Adrenal gland (tissue), 5 donors: ENCODE results near the gene LRCH1.

Experiments used
- CTCF ChIP-seq, 6 experiments: fragments of 450-650 bp in 4 of 6; fragments of 200-600 bp in 2 of 6; sonication (generic) in 1 of 6; IDR thresholded peaks; 1 replicate in 5 of 6; 2 replicates in 1 of 6; pipeline versions ENCODE4 v1.5.1 to v1.8.0; 2016 to 2021; ENCODE audit warnings: antibody characterized with exemption in 6 of 6, mild to moderate bottlenecking in 2 of 6, moderate library complexity in 1 of 6
- POLR2A ChIP-seq, 2 donors: fragments of 450-650 bp; IDR thresholded peaks; one replicate each; pipeline ENCODE4 v1.6.1; 2017; ENCODE audit warnings: antibody characterized with exemption in 2 of 2, mild to moderate bottlenecking in 2 of 2, moderate library complexity in 1 of 2
- donor health status: DM: no; HTN: no; CAD: no.

GRCh38 chr13:46683676-46684260, 130.8 kb downstream of the LRCH1 start:
- TF ChIP-seq POLR2A (IDR thresholded peaks at IDR 0.05) = no peak
- TF ChIP-seq CTCF (IDR thresholded peaks at IDR 0.05) = no peak
